PC-9 (cell line): ENCODE data around the gene CUX1. TPM values are rescaled to one million over a fixed set of nuclear protein-coding genes. Genes with fewer than 3 reads are reported as not detected.

ENCODE experiments used
- BruUV-seq: library from RNA; stranded (reverse); fragments of 400-500 nt; replicated peaks from 2 replicates; lab custom pipeline; 2021; lab: Mats Ljungman, UMichigan
- CTCF ChIA-PET: fragments of 300-600 bp; sonication (Branson Sonifier 250); formaldehyde crosslinking; loops from one replicate; lab custom pipeline; 2022; ENCODE audit warnings: antibody characterized with exemption; lab: Charles Lee
- POLR2A ChIA-PET: fragments of 300-600 bp; sonication (Branson Sonifier 250); formaldehyde crosslinking; loops from one replicate; lab custom pipeline; 2022; ENCODE audit warnings: antibody characterized with exemption; ENCODE audit not compliant: unreplicated experiment; lab: Charles Lee
- DNase-seq, 2 experiments: peaks; one replicate each; pipeline versions ENCODE4 v3.0.0 to v3.0.0-alpha.2; 2015 to 2022; ENCODE audit warnings: mixed read lengths in 1 of 2
- H2AFZ ChIP-seq: fragments of 200-600 bp; sonication (generic); 2 replicates; pipeline ENCODE4 v1.8.1; 2017; ENCODE audit warnings: antibody characterized with exemption
- H3F3A ChIP-seq: fragments of 200-600 bp; sonication (generic); 2 replicates; pipeline ENCODE4 v1.8.1; 2017; ENCODE audit warnings: antibody characterized with exemption, mild to moderate bottlenecking, low read depth; ENCODE audit not compliant: insufficient read depth
- H3K27ac ChIP-seq: fragments of 200-600 bp; sonication (generic); 2 replicates; pipeline ENCODE4 v1.6.1; 2016; ENCODE audit warnings: mixed run types
- H3K27me3 ChIP-seq: fragments of 200-600 bp; sonication (generic); 2 replicates; pipeline ENCODE4 v1.6.1; 2016; ENCODE audit warnings: low read depth, mixed run types; ENCODE audit not compliant: insufficient read depth
- H3K36me3 ChIP-seq: fragments of 200-600 bp; sonication (generic); 2 replicates; pipeline ENCODE4 v1.6.1; 2016; ENCODE audit warnings: low read depth, mixed run types
- H3K4me1 ChIP-seq: fragments of 200-600 bp; sonication (generic); replicated peaks from 2 replicates; pipeline ENCODE4 v1.6.1; 2016; ENCODE audit warnings: mixed run types; ENCODE audit not compliant: insufficient read depth
- H3K4me2 ChIP-seq: fragments of 200-600 bp; sonication (generic); 2 replicates; pipeline ENCODE4 v1.6.1; 2017; ENCODE audit warnings: mixed run types
- H3K4me3 ChIP-seq: fragments of 200-600 bp; sonication (generic); 2 replicates; pipeline ENCODE4 v1.6.1; 2016; ENCODE audit warnings: mixed run types
- H3K79me2 ChIP-seq: fragments of 200-600 bp; sonication (generic); 2 replicates; pipeline ENCODE4 v1.6.1; 2017; ENCODE audit warnings: low read depth, mixed run types
- H3K9me2 ChIP-seq: fragments of 200-600 bp; sonication (generic); 2 replicates; pipeline ENCODE4 v1.8.1; 2017; ENCODE audit warnings: mild to moderate bottlenecking; ENCODE audit not compliant: insufficient read depth
- H3K9me3 ChIP-seq: fragments of 200-600 bp; sonication (generic); 2 replicates; pipeline ENCODE4 v1.8.1; 2016; ENCODE audit warnings: low read depth; ENCODE audit not compliant: insufficient read depth
- H4K20me1 ChIP-seq: fragments of 200-600 bp; sonication (generic); 2 replicates; pipeline ENCODE4 v1.8.1; 2017; ENCODE audit not compliant: insufficient read depth
- EZH2 ChIP-seq: fragments of 200-600 bp; sonication (generic); IDR thresholded peaks from 2 replicates; pipeline ENCODE4 v1.8.0; 2017; ENCODE audit warnings: antibody characterized with exemption, low read depth
- intact Hi-C: fragments of 100-400 bp; cut with micrococcal nuclease; formaldehyde crosslinking; loops from one replicate; pipeline ENCODE4 v1.10.0; 2022; ENCODE audit not compliant: unreplicated experiment
- total RNA-seq: library from RNA; stranded (reverse); gene quantifications from 2 replicates; pipeline ENCODE4 v1.2.3, GENCODE V29; 2021
- TF ChIP-seq, protein P1 (sequence below): fragments of 200-600 bp; sonication (generic); conservative IDR thresholded peaks from 2 replicates; pipeline ENCODE4 v1.6.1; 2017; ENCODE audit warnings: mixed run types, antibody characterized with exemption, mild to moderate bottlenecking, moderate library complexity

CUX1 gene
- total RNA-seq, 1 experiment from 2014 or later: 83.3 TPM

DNA sequence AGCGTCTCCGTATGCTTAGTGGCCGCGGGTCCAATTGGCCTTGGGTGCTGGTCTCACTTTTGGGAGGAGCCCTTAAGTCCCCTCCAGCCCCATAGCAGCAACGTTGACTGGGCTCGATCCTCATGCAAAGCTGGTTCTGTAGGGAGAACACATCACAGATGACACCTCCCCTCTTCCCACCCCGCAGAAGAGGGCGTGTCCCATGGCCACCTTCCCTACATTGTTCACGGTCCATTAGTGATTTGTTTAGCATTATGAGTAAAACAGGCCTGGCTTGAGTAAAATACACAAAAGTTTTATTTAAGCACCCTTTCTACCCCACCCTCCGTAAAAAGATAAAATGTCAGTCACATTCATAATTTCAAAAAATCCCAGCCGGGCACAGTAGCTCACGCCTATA, 380.2 kb downstream of the CUX1 start:
- ChIA-PET POLR2A (no interaction called here), CTCF (interaction anchor here (0.6 kb wide), 1 partner anchor 237 kb away, joined by 4 read pairs; no protein-coding TSS in a partner anchor)
- intact Hi-C loops: no loop called here
- Histone ChIP-seq H3K9me2 (no peaks in the 10 kb centered on the region), H2AFZ (no peak overlapping the region), H3K79me2 (no peaks in the 10 kb centered on the region), H3K4me2 (no peak overlapping the region), H3F3A (no peaks in the 10 kb centered on the region), H3K4me3 (no peak overlapping the region), H4K20me1 (no peaks in the 10 kb centered on the region), H3K4me1 (no peaks in the 10 kb centered on the region), H3K36me3 (no peaks in the 10 kb centered on the region), H3K9me3 (no peaks in the 10 kb centered on the region), H3K27ac (no peak overlapping the region), H3K27me3 (no peaks in the 10 kb centered on the region)
- no TSS peak for BruUV-seq
- no peak for DNase-seq
- TF ChIP-seq EZH2: no peak
- TF ChIP-seq, protein P1, sequence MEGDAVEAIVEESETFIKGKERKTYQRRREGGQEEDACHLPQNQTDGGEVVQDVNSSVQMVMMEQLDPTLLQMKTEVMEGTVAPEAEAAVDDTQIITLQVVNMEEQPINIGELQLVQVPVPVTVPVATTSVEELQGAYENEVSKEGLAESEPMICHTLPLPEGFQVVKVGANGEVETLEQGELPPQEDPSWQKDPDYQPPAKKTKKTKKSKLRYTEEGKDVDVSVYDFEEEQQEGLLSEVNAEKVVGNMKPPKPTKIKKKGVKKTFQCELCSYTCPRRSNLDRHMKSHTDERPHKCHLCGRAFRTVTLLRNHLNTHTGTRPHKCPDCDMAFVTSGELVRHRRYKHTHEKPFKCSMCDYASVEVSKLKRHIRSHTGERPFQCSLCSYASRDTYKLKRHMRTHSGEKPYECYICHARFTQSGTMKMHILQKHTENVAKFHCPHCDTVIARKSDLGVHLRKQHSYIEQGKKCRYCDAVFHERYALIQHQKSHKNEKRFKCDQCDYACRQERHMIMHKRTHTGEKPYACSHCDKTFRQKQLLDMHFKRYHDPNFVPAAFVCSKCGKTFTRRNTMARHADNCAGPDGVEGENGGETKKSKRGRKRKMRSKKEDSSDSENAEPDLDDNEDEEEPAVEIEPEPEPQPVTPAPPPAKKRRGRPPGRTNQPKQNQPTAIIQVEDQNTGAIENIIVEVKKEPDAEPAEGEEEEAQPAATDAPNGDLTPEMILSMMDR: no peak

DNA sequence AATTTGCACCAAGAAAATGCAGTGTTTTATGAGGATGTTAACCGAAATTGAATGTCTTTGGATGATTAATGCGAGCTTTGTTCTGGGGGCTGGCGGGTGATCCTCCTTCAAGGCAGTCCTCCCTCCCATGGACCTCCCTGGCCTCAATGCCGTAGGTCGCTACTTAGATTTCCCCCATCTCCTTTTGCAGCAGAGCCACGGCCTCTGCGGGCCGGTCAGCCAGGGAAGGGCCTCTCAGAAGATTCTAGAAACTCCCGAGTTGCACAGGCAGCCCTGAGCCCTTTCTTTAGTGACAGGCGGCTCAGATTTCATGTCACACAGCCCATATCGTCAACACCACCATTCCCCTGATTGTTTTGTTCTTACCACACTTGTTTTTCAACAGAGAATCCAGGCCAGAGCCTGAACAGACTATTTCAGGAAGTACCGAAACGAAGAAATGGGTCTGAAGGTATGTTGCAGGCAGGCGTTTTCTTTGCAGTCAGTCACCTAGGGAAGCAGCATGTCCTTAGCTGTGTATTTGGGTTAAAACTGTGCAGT, 381.1 kb downstream of the CUX1 start:
- ChIA-PET POLR2A (no interaction called here), CTCF (no interaction called here)
- DNase-seq: no peak
- Histone ChIP-seq H3K4me2 (no peak overlapping the region), H3K27ac (no peak overlapping the region), H3K4me1 (no peaks in the 10 kb centered on the region), H3F3A (no peaks in the 10 kb centered on the region), H3K9me2 (no peaks in the 10 kb centered on the region), H4K20me1 (no peaks in the 10 kb centered on the region), H3K9me3 (no peaks in the 10 kb centered on the region), H3K4me3 (no peak overlapping the region), H3K36me3 (no peaks in the 10 kb centered on the region), H2AFZ (no peak overlapping the region), H3K27me3 (no peaks in the 10 kb centered on the region), H3K79me2 (no peaks in the 10 kb centered on the region)
- intact Hi-C loops: no loop called here
- no peak for TF ChIP-seq EZH2
- TF ChIP-seq, protein P1: no peak
- BruUV-seq: no TSS peak

DNA sequence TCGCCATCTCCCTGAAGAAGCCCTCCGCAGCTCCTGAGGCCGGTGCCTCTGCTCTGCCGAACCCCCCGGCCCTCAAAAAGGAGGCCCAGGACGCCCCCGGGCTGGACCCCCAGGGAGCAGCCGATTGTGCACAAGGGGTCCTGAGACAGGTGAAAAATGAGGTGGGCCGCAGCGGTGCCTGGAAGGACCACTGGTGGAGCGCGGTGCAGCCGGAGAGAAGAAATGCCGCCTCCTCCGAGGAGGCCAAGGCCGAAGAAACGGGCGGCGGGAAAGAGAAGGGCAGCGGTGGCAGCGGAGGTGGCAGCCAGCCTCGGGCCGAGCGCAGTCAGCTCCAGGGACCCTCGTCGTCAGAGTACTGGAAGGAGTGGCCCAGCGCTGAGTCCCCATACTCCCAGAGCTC, 384.1 kb downstream of the CUX1 start:
- H3F3A ChIP-seq: no peaks in the 10 kb centered on the region
- intact Hi-C loops: no loop called here
- H3K4me3 ChIP-seq: no peak overlapping the region
- no peaks in the 10 kb centered on the region for H3K36me3 ChIP-seq
- H3K9me3 ChIP-seq: no peaks in the 10 kb centered on the region
- H3K4me1 ChIP-seq: no peaks in the 10 kb centered on the region
- DNase-seq: no peak
- ChIA-PET CTCF (no interaction called here), POLR2A (no interaction called here)
- no peak overlapping the region for H3K27ac ChIP-seq
- no peak overlapping the region for H3K4me2 ChIP-seq
- H3K27me3 ChIP-seq: no peaks in the 10 kb centered on the region
- no peak overlapping the region for H2AFZ ChIP-seq
- TF ChIP-seq, protein P1: no peak
- no peak for TF ChIP-seq EZH2
- BruUV-seq: no TSS peak
- no peaks in the 10 kb centered on the region for H4K20me1 ChIP-seq
- no peaks in the 10 kb centered on the region for H3K79me2 ChIP-seq
- no peaks in the 10 kb centered on the region for H3K9me2 ChIP-seq
